ENCODE data around the gene SF3A1.

GRCh38 chr22:30340911-30341685 lies 15.6 kb downstream of the SF3A1 start:
- no peak for TF ChIP-seq POLR2A (IDR thresholded peaks at IDR 0.05; ENCODE audit: low read depth, low read length)
- TF ChIP-seq POLR2AphosphoS5 (IDR thresholded peaks at IDR 0.05; ENCODE audit: low read depth, low read length): no peak
